Activated CD8-positive, alpha-beta T cell treated with anti-CD3 and anti-CD28 coated beads for 36 hours (primary cell): ENCODE results near the gene HIGD1A. TPM values are rescaled to one million over a fixed set of nuclear protein-coding genes. Genes with fewer than 3 reads are reported as not detected.

Source experiments
- ATAC-seq: fragments of 200-7000 bp; cut with Tn5 transposase; one replicate; pipeline ENCODE4 v1.10.0; 2021; ENCODE audit warnings: mild to moderate bottlenecking, moderate library complexity
- CTCF ChIA-PET: fragments of 350-600 bp; sonication (Branson Sonifier 250); formaldehyde crosslinking; loops from one replicate; lab custom pipeline; 2021; ENCODE audit warnings: antibody characterized with exemption; lab: Charles Lee
- POLR2A ChIA-PET: fragments of 350-600 bp; sonication (Branson Sonifier 250); formaldehyde crosslinking; loops from one replicate; lab custom pipeline; 2021; ENCODE audit warnings: antibody characterized with exemption; lab: Charles Lee
- DNase-seq: peaks from one replicate; pipeline ENCODE4 v3.0.0-alpha.2; 2020
- H3K27ac Mint-ChIP-seq: one replicate; pipeline ENCODE4 v1.8.0; 2021; ENCODE audit warnings: mild to moderate bottlenecking, mixed read lengths
- H3K27me3 Mint-ChIP-seq: one replicate; pipeline ENCODE4 v1.8.0; 2021; ENCODE audit warnings: mixed read lengths
- H3K36me3 Mint-ChIP-seq: one replicate; pipeline ENCODE4 v1.8.0; 2021; ENCODE audit warnings: low read depth, mixed read lengths
- H3K4me1 Mint-ChIP-seq: one replicate; pipeline ENCODE4 v1.8.0; 2021; ENCODE audit warnings: low read depth, mixed read lengths
- H3K4me3 Mint-ChIP-seq: one replicate; pipeline ENCODE4 v1.8.0; 2021; ENCODE audit warnings: mild to moderate bottlenecking, moderate library complexity, mixed read lengths
- H3K9me3 Mint-ChIP-seq: one replicate; pipeline ENCODE4 v1.8.0; 2021; ENCODE audit warnings: mixed read lengths
- intact Hi-C: fragments of 100-400 bp; cut with micrococcal nuclease; formaldehyde crosslinking; loops from one replicate; pipeline ENCODE4 v1.10.0; 2022
- total RNA-seq, 2 experiments: library from RNA; stranded (reverse); gene quantifications; one replicate each; pipeline ENCODE4 v1.2.3, GENCODE V29; 2021
- TF ChIP-seq, protein P1 (sequence below): fragments of 200-600 bp; IDR thresholded peaks from one replicate; pipeline ENCODE4 v1.8.0; 2022; ENCODE audit warnings: antibody characterized with exemption, mild to moderate bottlenecking

The HIGD1A gene
- total RNA-seq, 2 experiments from 2014 or later, result 58.4 to 60.5 TPM

DNA sequence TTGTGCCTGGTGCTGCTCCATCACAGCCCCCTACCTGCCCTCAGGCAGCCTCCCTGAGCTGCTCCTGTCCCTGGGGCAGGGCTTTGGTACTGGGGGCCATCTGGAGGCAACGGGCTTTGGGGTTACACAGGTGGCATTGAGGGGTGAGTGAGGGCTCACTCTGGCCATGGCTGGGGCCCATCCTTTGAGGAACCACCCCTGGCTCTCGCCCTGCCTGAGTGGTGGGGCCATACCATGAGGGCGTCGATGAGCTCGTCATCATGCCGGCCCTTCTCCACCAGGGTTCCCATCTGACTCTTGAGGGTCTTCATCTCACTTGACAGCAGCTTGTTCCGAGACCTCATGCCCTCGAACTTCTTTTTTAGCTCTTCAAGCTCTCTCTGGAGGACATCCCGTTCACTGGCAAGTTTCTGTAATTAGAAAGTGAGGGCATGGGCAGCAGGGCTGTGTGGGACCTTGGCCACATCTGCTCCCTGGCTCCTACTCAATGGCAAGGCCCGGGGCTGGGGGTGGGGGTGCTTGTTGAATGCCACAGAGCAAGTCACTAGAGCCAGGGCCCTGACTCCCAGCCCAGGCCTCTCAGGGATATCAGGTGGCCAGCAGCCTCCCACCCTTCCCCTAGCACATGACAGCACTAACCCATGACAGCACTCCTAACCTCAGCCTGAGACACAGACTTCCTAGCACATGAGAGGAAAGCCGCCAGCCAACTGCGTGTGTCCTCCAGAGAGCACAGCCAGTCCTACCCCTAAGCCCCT lies 64.7 kb downstream of the HIGD1A start:
- Mint-ChIP-seq H3K4me3 (no peak overlapping the region), H3K27ac (no peak overlapping the region), H3K9me3 (no peaks in the 10 kb centered on the region), H3K27me3 (no peaks in the 10 kb centered on the region), H3K4me1 (no peaks in the 10 kb centered on the region), H3K36me3 (no peaks in the 10 kb centered on the region)
- POLR2A ChIA-PET, result no interaction called here
- no peak for DNase-seq
- ATAC-seq, result no peak
- TF ChIP-seq, protein P1, sequence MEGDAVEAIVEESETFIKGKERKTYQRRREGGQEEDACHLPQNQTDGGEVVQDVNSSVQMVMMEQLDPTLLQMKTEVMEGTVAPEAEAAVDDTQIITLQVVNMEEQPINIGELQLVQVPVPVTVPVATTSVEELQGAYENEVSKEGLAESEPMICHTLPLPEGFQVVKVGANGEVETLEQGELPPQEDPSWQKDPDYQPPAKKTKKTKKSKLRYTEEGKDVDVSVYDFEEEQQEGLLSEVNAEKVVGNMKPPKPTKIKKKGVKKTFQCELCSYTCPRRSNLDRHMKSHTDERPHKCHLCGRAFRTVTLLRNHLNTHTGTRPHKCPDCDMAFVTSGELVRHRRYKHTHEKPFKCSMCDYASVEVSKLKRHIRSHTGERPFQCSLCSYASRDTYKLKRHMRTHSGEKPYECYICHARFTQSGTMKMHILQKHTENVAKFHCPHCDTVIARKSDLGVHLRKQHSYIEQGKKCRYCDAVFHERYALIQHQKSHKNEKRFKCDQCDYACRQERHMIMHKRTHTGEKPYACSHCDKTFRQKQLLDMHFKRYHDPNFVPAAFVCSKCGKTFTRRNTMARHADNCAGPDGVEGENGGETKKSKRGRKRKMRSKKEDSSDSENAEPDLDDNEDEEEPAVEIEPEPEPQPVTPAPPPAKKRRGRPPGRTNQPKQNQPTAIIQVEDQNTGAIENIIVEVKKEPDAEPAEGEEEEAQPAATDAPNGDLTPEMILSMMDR, result no peak
- CTCF ChIA-PET, result interaction anchor here (2.2 kb wide), 1 partner anchor 192 kb away, joined by 4 read pairs; no protein-coding TSS in a partner anchor
- intact Hi-C loops, result loop anchor here (10.0 kb wide), 1 partner anchor 155 kb away; the partner anchor contains the start of gene SEC22C

- Mint-ChIP-seq H3K36me3 (no peaks in the 10 kb centered on the region), H3K27ac (no peak overlapping the region), H3K4me3 (no peak overlapping the region), H3K9me3 (no peaks in the 10 kb centered on the region), H3K27me3 (no peaks in the 10 kb centered on the region), H3K4me1 (no peaks in the 10 kb centered on the region)
- intact Hi-C loops, result no loop called here
- DNase-seq (no peak), ATAC-seq (no peak)
- TF ChIP-seq, protein P1, result no peak
- POLR2A ChIA-PET, result no interaction called here
- CTCF ChIA-PET, result no interaction called here
Measured at GRCh38 chr3:42736531-42736930, 67.8 kb downstream of the HIGD1A start.

GRCh38 chr3:42736081-42736480 lies 68.2 kb downstream of the HIGD1A start:
- Mint-ChIP-seq H3K4me3 (no peak overlapping the region), H3K9me3 (no peaks in the 10 kb centered on the region), H3K36me3 (no peaks in the 10 kb centered on the region), H3K27me3 (no peaks in the 10 kb centered on the region), H3K4me1 (no peaks in the 10 kb centered on the region), H3K27ac (no peak overlapping the region)
- TF ChIP-seq, protein P1, result no peak
- intact Hi-C loops, result no loop called here
- ATAC-seq, result no peak
- CTCF ChIA-PET, result no interaction called here
- DNase-seq, result no peak
- POLR2A ChIA-PET, result no interaction called here

GRCh38 chr3:42735615-42736014 lies 68.7 kb downstream of the HIGD1A start:
- intact Hi-C loops, result no loop called here
- H3K4me1 Mint-ChIP-seq, result no peaks in the 10 kb centered on the region
- TF ChIP-seq, protein P1, result no peak
- H3K27ac Mint-ChIP-seq, result no peak overlapping the region
- DNase-seq (no peak), ATAC-seq (no peak)
- no peaks in the 10 kb centered on the region for H3K36me3 Mint-ChIP-seq
- H3K9me3 Mint-ChIP-seq, result no peaks in the 10 kb centered on the region
- CTCF ChIA-PET, result interaction anchor here (1.0 to 1.6 kb wide), 2 partner anchors 8 to 10 kb away, joined by 3 read pairs; no protein-coding TSS in a partner anchor
- no peaks in the 10 kb centered on the region for H3K27me3 Mint-ChIP-seq
- POLR2A ChIA-PET, result no interaction called here
- H3K4me3 Mint-ChIP-seq, result no peak overlapping the region

GRCh38 chr3:42735019-42735418 lies 69.3 kb downstream of the HIGD1A start:
- DNase-seq (no peak), ATAC-seq (no peak)
- H3K9me3 Mint-ChIP-seq, result no peaks in the 10 kb centered on the region
- H3K4me1 Mint-ChIP-seq, result no peaks in the 10 kb centered on the region
- H3K27ac Mint-ChIP-seq, result no peak overlapping the region
- H3K36me3 Mint-ChIP-seq, result no peaks in the 10 kb centered on the region
- ChIA-PET POLR2A (no interaction called here), CTCF (interaction anchor here (1.0 to 1.6 kb wide), 2 partner anchors 9 to 10 kb away, joined by 3 read pairs; no protein-coding TSS in a partner anchor)
- no peak overlapping the region for H3K4me3 Mint-ChIP-seq
- H3K27me3 Mint-ChIP-seq, result no peaks in the 10 kb centered on the region
- intact Hi-C loops, result no loop called here
- TF ChIP-seq, protein P1, result no peak
